ENCODE data around the gene LTBP2.

DNA sequence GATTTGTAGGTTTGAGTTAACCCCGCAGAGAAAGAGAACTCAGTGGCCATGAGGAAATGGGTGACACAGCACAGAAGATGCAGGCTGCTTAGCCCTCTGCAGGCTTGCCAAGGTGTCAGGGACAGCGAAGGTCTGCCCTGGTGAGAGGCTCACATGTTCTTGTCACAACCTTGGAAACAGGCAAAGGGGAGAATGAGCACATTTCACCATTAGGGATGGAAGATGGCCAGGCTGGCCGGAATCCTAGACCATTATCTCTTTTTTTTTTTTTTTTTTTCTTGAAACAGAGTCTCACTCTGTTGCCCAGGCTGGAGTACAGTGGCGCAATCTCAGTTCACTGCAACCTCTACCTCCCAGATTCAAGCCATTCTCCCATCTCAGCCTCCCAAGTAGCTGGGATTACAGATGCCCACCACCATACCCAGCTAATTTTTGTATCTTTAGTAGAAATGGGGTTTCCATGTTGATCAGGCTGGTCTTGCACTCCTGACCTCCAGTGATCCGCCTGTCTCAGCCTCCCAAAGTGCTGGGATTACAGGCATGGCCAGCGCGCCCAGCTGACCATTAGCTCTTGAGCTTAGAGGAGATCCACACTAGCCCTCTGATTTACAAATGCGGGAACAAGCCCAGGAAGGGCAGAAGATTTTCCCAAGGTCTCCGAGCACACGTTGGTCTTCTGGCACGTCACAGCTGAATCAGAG is 34.6 kb downstream of the LTBP2 start:
- TF ChIP-seq CTCF (IDR thresholded peaks at IDR 0.05) (no peak), POLR2A (IDR thresholded peaks at IDR 0.05) (no peak)

All from testis (tissue), 2 donors.